ENCODE data around the gene SLC35A4.

The SLC35A4 gene, protein sequence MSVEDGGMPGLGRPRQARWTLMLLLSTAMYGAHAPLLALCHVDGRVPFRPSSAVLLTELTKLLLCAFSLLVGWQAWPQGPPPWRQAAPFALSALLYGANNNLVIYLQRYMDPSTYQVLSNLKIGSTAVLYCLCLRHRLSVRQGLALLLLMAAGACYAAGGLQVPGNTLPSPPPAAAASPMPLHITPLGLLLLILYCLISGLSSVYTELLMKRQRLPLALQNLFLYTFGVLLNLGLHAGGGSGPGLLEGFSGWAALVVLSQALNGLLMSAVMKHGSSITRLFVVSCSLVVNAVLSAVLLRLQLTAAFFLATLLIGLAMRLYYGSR

DNA sequence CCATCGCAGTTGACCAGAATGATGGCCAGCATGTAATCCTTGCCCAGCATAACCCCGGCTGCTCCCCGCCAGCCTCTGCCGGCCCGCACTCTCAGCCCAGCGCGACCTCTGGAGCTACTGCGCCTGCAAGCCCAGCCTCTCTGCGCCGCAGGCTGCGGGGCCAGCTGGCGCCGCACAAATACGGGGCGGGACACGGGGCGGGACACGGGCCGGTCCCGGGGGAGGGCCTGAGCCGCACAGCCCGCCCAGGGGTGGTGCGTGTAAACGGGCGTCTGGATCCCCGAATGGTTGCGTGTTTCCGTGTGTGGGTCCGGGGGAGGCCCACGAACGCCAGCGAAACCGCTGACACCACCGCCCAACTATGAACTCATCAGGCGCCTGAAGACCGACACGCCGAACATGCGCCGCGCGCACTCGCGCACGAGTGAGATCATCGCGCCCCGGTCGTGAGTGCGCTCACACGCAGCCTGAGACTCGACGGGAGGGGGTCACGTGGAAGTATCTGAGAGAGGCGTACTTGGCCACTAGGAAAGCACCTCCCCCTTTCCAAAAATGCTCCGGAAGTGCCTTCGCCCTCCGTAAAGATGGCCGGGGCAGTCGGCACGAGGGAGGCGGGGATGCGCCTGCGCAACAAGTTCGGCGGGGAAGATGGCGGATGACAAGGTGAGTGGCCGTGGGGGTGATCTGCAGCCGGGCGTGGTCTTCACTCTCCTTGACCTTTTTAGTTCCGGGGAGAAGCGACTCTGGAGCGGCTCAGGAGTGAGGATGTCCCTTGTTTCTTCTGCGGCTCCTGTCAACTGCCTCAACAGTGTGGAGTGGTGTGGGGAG, at the start of gene SLC35A4, which contains the start of gene APBB3:
SLC35A4 (plus strand) TSS at position 633 of the 828 bp plus-strand sequence. CDS start 2,342 bp downstream, outside the sequence.
APBB3 (minus strand) TSS at position 403 of the 828 bp plus-strand sequence; CDS start at position 50, 353 bp downstream.
- DNase-seq, result peak; percentile 94

DNA sequence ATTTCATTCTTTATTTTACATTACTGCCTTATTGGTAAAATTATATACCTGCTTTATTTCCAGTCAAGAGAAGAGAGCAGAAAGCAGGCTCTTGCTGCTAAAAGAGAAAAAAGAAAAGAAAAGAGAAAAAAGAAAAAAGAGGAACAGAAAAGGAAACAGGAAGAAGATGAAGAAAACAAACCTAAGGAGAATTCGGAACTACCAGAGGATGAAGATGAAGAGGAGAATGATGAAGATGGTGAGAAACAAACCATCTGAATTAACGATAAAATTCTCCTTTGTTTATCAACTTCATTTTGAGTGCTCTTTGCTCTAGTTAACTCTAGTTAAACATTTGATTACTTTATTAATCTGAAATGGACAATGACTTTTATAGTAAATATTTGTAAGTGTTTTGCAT, 40.6 kb upstream of the SLC35A4 start:
- no peak for DNase-seq

DNA sequence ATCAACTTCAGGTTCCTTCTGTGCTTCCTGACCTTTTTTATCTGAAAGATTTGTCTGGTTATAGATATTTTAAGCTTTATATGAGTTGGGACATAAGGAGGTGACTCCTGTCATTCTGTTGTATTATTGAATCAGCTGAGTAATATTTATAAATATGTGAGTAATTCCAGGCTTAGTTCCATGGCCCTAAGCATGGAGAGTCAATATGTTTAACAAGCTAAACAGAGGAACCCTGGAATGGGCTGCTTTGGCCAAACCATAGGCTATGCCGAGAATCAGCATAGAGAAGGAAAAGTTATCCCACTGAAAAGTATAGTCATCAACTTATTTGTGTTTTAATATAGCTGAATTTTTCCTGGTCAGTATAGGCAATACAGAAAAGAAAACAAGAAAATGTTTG, 24.4 kb upstream of the SLC35A4 start:
- no peak for DNase-seq

DNA sequence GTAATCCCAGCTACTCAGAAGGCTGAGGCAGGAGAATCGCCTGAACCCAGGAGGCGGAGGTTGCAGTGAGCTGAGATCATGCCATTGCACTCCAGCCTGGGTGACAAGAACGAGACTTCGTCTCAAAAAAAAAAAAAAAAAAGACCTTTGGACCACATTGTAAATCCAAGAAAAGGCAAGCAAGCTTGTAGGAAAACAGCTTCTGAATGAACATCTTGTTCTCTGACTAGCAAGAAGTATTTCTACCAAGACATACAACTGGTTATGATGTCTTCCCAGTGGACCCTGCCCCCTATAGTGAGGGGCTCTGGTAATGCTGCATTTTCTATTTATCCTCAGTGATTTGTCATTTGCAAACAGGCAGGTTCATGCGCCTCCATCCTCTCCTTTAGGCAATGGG, 21.7 kb upstream of the SLC35A4 start:
- DNase-seq, result no peak

DNA sequence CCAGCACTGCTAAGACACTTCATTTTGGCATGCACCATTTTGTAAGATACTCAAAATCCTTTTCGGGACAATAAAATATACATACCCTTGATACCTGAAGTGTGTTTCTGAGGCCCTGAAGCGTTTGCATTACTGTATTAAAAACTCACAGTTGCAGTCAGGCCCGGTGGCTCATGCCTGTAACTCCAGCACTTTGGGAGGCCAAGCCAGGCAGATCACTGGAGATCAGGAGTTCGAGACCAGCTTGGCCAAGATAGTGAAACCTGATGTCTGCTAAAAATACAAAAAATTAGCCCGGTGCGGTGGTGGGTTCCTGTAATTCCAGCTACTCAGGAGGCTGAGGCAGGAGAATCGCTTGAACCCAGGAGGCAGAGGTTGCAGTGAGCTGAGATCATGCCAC, 19.6 kb upstream of the SLC35A4 start:
- DNase-seq, result no peak

DNA sequence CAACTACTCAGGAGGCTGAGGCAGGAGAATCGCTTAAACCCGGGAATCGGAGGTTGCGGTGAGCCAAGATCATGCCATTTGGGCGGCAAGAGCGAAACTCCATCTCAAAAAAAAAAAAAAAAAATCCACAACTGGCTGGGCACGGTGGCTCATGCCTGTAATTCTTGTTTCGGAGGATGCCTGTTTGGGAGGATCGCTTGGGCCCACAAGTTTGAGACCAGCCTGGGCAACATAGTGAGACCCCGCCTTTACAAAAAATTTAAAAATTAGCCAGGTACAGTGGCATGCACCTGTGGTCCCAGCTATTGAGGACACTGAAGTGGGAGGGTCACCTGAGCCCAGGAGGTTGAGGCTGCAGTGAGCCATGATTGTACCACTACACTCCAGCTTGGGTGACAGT, 19.0 kb upstream of the SLC35A4 start:
- no peak for DNase-seq

DNA sequence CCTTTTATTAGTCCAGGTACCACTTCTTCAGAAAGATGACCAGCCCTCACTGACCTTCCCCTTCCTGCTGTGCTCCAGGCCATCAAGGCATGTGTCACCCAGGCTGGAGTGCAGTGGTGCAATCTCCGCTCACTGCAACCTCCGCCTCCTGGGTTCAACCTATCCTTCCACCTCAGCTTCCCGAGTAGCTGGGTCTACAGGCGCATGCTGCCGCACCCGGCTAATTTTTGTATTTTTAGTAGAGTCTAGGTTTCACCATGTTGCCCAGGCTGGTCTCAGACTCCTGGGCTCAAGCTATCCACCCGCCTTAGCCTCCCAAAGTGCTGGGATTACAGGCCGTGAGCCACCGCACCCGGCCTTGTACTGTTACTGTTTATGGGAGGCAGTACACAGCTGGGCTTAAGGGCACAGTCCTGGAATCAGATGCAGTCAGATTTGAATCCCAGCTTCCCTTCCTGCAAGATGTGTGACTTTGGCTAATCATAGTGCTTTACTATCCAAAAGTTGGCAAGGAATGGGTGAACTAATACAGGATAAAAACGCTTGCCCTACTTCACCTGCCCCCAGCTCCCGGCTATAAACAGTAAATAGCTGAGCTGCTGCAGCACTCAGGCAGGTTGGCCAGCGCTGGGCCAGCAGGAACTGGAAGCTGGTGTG, 17.6 kb upstream of the SLC35A4 start:
- no peak for DNase-seq

DNA sequence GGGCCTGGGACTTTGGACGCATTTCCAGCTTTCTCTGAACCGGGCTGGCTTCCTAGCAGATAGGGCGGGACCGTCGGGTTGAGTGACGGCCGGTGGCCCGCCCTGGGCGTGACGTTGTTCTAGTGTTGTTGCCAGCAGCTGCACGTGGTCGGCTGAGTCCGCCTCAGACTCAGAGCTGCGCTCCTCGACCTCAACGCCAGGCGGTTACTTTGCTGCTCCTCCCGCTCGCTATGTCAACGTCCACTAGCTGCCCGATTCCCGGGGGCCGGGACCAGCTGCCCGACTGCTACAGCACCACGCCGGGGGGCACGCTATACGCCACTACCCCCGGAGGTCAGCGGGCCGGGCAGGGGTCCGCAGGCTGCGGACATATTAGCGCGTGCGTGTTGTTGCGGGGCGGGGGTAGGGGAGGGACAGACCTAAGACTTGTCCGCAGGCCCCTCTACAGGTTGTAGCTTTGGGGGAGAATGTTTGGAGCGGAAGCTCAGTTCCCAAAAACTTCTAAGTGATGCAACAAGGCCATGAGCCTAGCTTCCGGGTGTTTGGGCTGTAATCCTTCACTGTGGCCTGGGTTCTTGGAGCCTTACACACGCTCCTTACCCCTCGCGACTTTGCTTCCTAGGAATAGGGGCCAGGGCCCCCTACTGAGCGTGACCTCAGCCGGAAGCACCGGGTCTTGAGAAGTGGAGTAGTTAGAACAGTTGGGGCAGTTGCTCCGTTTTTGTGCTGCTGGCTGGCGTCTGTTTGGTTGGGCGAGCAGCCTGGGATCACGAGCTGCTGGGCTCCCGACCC, 16.9 kb upstream of the SLC35A4 start, which contains the start of gene EIF4EBP3:
EIF4EBP3 (plus strand) TSS at position 155 of the 792 bp plus-strand sequence; CDS start at position 231, 76 bp downstream.
- peak; percentile 42 for DNase-seq

DNA sequence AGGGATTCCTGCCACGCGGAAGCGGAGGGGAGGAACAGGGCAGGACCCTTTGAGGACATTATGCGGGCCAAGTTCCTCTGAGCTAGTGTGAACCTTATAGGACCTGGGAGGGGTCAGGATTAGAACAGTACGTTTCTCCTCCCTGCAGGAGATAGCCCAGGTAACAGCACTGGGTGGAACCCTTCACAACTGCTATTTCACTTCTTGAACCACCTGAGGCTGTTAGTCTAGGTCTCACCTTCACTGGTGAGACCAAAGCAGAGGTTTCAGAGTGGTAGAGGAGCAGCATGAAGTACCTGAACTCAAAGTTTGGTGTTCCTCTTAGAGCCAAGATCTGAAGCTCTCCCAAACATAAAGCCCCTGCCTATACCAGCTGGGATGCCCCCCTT, 16.3 kb upstream of the SLC35A4 start:
- no peak for DNase-seq

DNA sequence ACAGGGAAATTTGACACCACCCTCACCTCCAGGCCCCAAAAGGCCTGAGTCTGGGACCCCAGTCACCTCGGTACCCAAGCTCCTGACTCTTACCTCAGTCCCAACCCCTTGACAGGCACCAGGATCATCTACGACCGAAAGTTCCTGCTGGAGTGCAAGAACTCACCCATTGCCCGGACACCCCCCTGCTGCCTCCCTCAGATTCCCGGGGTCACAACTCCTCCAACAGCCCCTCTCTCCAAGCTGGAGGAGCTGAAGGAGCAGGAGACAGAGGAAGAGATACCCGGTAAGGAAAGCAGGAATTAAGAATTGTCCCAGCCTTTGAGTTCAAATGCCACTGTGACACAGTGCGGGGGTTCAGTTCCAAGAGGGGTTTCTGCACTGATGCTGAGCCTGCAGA, 15.8 kb upstream of the SLC35A4 start:
- DNase-seq, result no peak

DNA sequence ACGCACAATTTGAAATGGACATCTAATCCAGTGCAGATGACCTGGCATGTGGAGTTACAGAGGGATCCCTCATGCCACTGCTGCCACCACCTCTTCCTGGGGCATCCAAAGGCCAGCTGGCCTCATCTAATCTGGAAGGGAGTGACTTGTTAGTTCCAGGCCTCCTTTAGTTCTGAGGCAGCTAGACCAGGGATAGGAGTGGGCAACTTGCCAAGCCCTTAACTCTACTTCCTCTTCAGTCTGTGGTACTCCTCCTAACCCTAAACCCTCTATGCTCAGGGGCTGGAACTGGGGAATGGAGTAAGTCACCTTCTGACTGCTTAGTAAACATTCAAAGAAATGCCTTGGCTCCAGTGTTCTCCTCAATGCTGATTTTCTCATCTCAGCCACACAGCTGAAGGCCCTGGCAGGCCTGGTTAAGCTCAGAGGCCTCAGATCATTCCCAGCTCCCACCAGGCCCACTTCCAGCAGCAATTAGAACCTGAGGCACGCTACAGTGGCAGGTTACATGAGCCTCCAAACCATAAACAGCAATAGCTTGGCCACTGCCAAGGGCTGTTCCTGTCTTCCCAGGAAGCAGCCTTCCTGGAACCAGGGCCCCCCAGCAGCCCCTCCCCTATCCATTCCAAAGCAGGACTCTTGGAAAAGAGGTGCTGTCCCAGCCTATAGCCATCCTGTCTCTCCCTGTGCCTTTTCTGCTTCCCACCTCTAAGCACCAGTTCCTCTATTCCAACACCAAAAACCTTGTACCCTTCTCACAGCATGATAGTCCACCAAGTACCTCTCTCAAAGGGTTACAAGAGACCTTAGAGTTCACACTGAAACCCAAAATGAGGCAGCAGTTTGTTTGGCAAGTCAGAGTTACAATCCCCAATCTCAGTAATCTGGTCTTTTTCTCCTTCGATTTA, 15.1 kb upstream of the SLC35A4 start:
- peak; percentile 3 for DNase-seq

DNA sequence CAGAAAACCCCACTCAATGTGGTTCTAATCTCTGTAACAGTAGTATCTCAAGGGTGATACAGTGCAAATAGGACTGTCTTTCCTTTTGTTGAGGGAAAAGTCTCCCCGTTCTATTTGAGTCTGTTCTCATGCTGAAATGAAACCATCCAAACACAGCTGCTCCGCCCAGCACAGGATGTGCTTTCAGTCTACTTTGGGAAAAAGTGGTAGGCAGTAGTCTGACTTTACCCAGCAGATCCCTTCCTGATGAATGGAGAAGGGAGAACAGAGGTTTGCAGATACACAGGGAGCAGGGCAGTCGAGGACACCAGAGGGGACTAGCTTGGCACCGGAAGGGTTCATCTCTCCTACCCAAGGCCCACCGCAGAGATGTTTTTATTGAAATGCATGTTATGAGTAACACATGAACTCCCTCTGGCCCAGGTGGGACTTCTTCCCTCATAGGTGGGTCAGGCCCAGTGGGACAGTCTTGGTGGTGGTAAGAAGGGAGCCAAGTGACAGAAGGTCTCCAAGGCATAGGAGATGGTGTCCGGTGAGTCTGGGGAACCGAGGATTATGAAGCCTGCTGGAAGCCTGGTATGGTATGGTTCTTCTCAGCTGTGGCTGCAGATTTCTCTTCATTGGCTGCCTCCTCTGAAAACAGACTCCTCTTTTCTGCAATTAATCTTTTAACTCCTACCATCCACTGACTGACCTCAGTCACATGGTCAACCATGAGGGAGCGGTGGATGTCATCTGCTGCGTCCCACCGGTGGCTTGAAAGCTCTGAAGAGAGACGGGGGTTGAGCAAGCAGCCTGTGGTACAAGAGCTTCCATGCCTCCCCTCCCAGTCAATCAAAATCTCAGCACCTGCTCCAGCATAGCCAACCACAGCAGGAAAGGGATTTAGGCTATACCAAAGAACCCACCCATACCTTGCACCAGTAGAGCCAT, 14.2 kb upstream of the SLC35A4 start:
- DNase-seq, result no peak

DNA sequence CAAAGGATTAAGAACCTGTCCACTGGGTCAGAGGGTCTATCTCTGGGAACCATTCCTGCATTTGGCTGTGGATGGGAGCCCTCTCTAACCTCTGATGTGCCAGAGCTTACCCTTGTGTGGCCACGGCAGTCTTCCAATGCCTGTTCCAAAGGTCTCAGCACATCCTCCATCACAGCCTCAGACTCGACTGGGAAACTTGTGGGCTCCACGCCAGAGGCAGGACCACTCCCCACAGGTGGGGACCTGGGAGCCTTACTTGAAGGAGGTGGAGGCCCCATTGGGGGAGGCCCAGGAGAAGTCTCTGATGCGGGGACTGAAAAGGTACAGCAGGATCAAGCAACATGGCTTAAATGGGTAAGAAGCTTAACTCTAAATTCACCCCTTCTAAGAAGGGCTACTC, 12.8 kb upstream of the SLC35A4 start:
- no peak for DNase-seq

DNA sequence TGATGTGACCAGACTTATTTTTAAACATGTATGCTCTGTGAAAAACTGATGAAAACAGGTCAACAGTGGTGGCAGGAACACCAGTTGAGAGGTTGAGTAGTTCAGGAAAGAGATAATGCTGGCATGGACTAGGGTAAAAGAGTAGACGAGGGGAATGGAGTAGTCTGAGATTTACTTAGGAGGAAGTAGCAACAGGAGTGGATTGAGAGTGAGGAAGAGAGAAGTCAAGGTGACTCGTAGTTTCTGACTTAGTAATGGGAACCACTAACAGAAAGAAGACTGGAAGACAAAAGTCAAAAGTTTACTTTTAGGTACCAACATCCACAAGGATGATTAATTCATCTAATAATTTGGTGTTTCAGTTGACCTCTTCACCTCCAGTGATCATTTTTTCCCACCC, 11.0 kb upstream of the SLC35A4 start:
- DNase-seq, result no peak

DNA sequence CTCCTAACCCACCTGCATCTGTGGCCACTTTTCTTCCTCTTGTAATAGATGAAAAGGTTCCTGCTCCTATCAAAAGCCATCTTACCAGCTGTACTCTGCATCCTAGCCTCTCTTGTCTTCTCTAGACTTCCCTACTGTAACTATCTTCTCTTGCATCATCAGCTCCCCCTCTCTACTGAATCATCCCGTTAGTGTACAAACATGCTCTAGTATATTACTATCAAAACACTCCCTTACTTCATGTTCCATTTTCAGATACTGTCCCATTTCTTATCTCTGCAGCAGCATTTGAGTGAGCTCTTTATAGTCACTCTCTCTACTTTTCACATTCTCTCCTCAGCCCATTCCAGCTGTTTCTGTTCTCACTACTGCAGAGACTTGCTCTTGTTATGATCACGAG, 10.2 kb upstream of the SLC35A4 start:
- no peak for DNase-seq

DNA sequence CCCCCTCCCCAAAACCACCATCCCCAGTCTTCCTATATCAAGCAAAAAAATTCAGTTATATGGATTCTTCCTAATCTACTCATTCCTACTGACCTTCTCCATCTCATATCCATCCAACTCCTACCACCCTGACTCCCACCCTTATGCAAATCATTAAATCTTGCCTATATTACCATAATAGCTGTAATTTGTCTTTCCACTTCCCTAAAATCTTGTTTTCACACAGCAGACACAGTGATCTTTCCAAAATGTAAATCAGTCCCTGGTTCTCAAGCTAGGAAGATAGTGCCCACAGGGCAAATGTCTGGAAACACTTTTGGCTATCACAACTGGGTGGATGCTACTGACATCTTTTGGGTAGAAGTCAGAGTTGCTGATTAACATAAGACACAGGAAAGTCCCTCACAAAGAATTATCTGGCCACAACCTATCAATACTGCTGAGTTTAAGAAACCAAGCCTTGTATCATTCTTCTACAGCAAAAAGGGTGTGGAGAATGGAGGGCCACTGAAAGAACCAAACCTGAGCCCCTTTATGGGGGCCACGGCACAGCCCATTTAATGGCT, 8.8 kb upstream of the SLC35A4 start:
- DNase-seq, result no peak

DNA sequence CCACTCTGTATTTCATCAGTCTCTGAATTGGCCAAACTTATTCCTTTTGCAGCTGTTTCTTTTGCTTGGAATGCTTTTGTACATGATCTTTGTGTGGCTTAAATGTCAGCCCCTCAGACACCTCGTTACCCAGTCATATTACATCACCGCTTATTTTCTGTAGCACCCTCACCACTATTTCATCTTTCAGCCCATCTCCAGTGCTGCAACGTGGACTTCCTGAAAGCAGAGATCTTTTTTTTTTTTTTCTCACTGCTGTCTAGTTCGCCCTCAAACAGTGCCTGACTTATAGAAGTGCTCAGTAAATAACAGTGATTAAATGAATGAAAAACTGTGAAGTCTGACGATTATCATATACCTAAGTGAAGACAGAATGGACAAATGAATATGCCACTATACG, 8.2 kb upstream of the SLC35A4 start:
- DNase-seq, result no peak

DNA sequence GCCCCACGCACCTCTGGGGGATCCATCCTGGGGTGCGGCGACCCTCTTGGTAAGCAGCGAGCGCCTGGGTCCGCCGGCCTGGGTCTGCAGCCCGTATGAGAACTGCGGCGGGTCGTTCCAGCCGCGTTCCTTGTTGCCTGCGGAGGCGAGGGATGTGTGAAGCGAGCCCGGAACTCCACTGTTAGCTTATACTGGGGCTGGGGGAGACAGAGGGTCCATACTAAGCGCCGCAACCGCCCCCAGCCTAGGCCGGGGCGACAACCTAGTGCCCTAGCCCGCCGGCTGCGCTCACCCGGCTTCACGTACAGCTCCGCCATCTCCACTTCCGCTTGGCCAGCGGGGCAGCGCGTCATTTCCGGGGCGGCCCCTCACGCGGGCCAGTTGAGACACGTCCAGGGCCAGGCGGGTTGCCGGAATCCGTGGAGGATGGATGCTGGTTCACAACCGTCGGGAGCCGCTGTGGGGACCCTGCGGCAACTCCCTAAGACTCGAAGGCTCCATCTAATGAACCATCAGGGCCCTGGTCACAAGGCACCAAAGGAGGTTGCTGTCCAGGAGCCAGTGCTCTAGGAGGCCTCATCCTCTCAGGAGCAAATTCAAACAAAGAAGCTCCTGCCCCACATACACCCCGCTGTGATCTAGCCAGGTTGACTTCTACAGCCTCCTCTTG, 7.4 kb upstream of the SLC35A4 start, which contains the start of gene SRA1:
SRA1 (minus strand) TSS at position 338 of the 670 bp plus-strand sequence; CDS start at position 317, 21 bp downstream.
- DNase-seq, result peak; percentile 76

DNA sequence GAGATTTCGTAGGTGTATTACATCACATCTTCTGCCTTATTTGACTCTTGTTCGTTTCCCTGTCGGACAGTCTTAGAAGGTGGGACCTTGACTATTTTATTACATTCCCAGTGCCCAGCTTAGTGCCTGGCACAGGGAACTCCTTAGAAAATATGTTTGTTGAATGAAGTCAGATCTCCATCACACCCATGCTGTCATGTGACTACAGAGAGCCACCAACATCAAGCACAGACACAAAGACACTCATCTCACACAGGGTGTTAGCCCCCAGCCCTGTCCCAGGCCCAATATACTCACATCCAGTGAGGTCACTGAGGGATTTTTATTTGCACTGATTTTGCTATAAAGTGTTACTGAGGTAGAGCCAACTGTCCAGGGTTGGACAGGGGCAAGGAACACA, 6.7 kb upstream of the SLC35A4 start:
- no peak for DNase-seq

All from NCI-H1694 treated with DMSO at 0.1 percent for 48 hours (cell line).